ENCODE measurements around the gene KIRREL3. TPM values are rescaled to one million over a fixed set of nuclear protein-coding genes. Genes with fewer than 3 reads are reported as not detected.

Gene KIRREL3
- total RNA-seq, 1 donor from 2014 or later, result 0.38 TPM

DNA sequence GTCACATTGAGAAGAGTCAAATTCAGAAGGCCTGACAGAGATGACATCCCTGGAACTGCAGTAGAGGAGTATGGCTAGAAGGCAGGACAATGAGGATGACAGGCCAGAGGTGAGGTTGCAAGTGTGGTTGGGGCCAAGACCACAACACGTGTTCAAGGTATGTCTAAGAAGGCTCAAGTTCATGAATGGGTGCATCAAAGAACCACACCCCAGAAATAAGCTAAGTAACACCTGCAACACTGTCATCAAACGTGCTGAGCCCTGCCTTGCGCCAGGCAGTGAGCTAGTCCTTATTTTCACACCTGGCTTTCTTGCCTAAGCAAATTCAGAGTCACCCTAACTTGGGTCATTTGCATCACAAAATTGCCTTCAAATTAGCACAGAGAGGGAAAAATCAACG is 313.6 kb downstream of the KIRREL3 start:
- H3K4me1 Mint-ChIP-seq (ENCODE audit: unreplicated experiment), result peaks cover 10% of the 10 kb centered on the region
- no peaks in the 10 kb centered on the region for H3K9me3 Mint-ChIP-seq (ENCODE audit: unreplicated experiment)
- TF ChIP-seq, protein P1, sequence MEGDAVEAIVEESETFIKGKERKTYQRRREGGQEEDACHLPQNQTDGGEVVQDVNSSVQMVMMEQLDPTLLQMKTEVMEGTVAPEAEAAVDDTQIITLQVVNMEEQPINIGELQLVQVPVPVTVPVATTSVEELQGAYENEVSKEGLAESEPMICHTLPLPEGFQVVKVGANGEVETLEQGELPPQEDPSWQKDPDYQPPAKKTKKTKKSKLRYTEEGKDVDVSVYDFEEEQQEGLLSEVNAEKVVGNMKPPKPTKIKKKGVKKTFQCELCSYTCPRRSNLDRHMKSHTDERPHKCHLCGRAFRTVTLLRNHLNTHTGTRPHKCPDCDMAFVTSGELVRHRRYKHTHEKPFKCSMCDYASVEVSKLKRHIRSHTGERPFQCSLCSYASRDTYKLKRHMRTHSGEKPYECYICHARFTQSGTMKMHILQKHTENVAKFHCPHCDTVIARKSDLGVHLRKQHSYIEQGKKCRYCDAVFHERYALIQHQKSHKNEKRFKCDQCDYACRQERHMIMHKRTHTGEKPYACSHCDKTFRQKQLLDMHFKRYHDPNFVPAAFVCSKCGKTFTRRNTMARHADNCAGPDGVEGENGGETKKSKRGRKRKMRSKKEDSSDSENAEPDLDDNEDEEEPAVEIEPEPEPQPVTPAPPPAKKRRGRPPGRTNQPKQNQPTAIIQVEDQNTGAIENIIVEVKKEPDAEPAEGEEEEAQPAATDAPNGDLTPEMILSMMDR (IDR thresholded peaks at IDR 0.05; ENCODE audit: unreplicated experiment), result no peak
- no peak overlapping the region for H3K27ac Mint-ChIP-seq (ENCODE audit: unreplicated experiment)
- DNase-seq (ENCODE audit: low spot score), result no peak
- H3K4me3 Mint-ChIP-seq (ENCODE audit: unreplicated experiment), result no peak overlapping the region
- no peaks in the 10 kb centered on the region for H3K36me3 Mint-ChIP-seq (ENCODE audit: low read depth, unreplicated experiment)
- peaks cover 7% of the 10 kb centered on the region for H3K27me3 Mint-ChIP-seq (ENCODE audit: unreplicated experiment)

- Mint-ChIP-seq H3K4me3 (ENCODE audit: unreplicated experiment) (no peak overlapping the region), H3K4me1 (ENCODE audit: unreplicated experiment) (peaks cover 7% of the 10 kb centered on the region), H3K36me3 (ENCODE audit: low read depth, unreplicated experiment) (no peaks in the 10 kb centered on the region), H3K27ac (ENCODE audit: unreplicated experiment) (no peak overlapping the region), H3K9me3 (ENCODE audit: unreplicated experiment) (no peaks in the 10 kb centered on the region), H3K27me3 (ENCODE audit: unreplicated experiment) (peaks cover 7% of the 10 kb centered on the region)
- TF ChIP-seq, protein P1 (IDR thresholded peaks at IDR 0.05; ENCODE audit: unreplicated experiment), result no peak
- DNase-seq (ENCODE audit: low spot score), result no peak
Observed at GRCh38 chr11:126683766-126684728, 316.5 kb downstream of the KIRREL3 start.

DNA sequence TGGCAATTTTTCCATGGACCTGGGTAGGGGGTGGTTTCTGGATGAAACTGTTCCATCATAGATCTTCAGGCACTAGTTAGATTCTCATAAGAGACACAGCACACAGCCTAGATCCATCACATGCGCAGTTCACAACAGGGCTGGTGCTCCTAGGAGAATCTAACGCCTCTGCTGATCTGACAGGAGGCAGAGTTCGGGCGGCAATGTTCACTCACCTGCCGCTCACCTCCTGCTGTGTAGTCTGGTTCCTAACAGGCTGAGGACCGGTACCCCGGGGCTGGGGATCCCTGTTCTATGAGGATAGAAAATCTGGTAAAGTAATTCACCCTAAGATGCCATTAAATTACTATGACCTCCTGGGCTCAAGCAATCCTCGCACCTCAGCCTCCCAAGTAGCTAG is 318.0 kb downstream of the KIRREL3 start:
- H3K9me3 Mint-ChIP-seq (ENCODE audit: unreplicated experiment), result no peaks in the 10 kb centered on the region
- TF ChIP-seq, protein P1 (IDR thresholded peaks at IDR 0.05; ENCODE audit: unreplicated experiment), result no peak
- H3K27me3 Mint-ChIP-seq (ENCODE audit: unreplicated experiment), result peaks cover 7% of the 10 kb centered on the region
- DNase-seq (ENCODE audit: low spot score), result no peak
- no peaks in the 10 kb centered on the region for H3K4me1 Mint-ChIP-seq (ENCODE audit: unreplicated experiment)
- H3K36me3 Mint-ChIP-seq (ENCODE audit: low read depth, unreplicated experiment), result no peaks in the 10 kb centered on the region
- H3K27ac Mint-ChIP-seq (ENCODE audit: unreplicated experiment), result no peak overlapping the region
- H3K4me3 Mint-ChIP-seq (ENCODE audit: unreplicated experiment), result no peak overlapping the region

- no peak for DNase-seq (ENCODE audit: low spot score)
- Mint-ChIP-seq H3K4me3 (ENCODE audit: unreplicated experiment) (no peak overlapping the region), H3K4me1 (ENCODE audit: unreplicated experiment) (no peaks in the 10 kb centered on the region), H3K36me3 (ENCODE audit: low read depth, unreplicated experiment) (no peaks in the 10 kb centered on the region), H3K27ac (ENCODE audit: unreplicated experiment) (no peak overlapping the region), H3K9me3 (ENCODE audit: unreplicated experiment) (no peaks in the 10 kb centered on the region), H3K27me3 (ENCODE audit: unreplicated experiment) (peaks cover 7% of the 10 kb centered on the region)
- TF ChIP-seq, protein P1 (IDR thresholded peaks at IDR 0.05; ENCODE audit: unreplicated experiment), result no peak
Observed at GRCh38 chr11:126680700-126681099, 319.9 kb downstream of the KIRREL3 start.

DNA sequence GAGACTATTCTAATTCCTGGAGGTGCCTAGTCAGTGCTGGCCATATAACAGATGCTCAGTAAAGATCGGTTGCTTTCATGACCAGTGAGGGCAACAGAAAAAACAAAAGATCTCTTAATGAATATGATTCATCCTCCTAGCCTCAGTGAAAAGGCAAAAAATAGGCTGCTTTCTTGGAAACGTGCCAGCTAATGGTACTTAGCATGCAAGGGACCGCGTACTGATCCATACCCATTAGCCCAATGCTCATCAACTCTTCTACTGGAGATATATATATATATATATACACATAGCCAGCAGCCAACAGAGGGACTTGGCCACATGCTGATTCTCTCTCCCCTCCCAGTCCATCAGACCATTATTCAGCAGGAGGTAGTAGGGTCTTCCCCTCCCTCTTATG is 320.4 kb downstream of the KIRREL3 start:
- H3K36me3 Mint-ChIP-seq (ENCODE audit: low read depth, unreplicated experiment), result no peaks in the 10 kb centered on the region
- no peak overlapping the region for H3K27ac Mint-ChIP-seq (ENCODE audit: unreplicated experiment)
- TF ChIP-seq, protein P1 (IDR thresholded peaks at IDR 0.05; ENCODE audit: unreplicated experiment), result no peak
- H3K4me1 Mint-ChIP-seq (ENCODE audit: unreplicated experiment), result no peaks in the 10 kb centered on the region
- DNase-seq (ENCODE audit: low spot score), result no peak
- H3K4me3 Mint-ChIP-seq (ENCODE audit: unreplicated experiment), result no peak overlapping the region
- H3K9me3 Mint-ChIP-seq (ENCODE audit: unreplicated experiment), result no peaks in the 10 kb centered on the region
- peaks cover 7% of the 10 kb centered on the region for H3K27me3 Mint-ChIP-seq (ENCODE audit: unreplicated experiment)
